NCI-H1048 (cell line): ENCODE results near the gene TXNIP.

ENCODE experiments used
- DNase-seq: peaks from one replicate; lab custom pipeline; 2025; lab: John Stamatoyannopoulos, UW

The TXNIP gene

GRCh38 chr1:145963265-145964019 lies 32.9 kb downstream of the TXNIP start:
- no peak for DNase-seq

- DNase-seq: no peak
Observed at GRCh38 chr1:145962157-145963102, 33.9 kb downstream of the TXNIP start.

- no peak for DNase-seq
Observed at GRCh38 chr1:145961425-145962156, 34.8 kb downstream of the TXNIP start.

- no peak for DNase-seq
Observed at GRCh38 chr1:145961109-145961424, 35.3 kb downstream of the TXNIP start.

- DNase-seq: no peak
Observed at GRCh38 chr1:145960468-145961108, 35.8 kb downstream of the TXNIP start.

- DNase-seq: no peak
Observed at GRCh38 chr1:145959957-145960467, 36.4 kb downstream of the TXNIP start.

GRCh38 chr1:145959333-145959732 lies 37.0 kb downstream of the TXNIP start:
- no peak for DNase-seq

- no peak for DNase-seq
Observed at GRCh38 chr1:145958734-145959133, 37.6 kb downstream of the TXNIP start.

GRCh38 chr1:145957443-145958319 lies 38.7 kb downstream of the TXNIP start, which contains the start of gene LIX1L:
TSS of gene LIX1L (minus strand) at chr1:145958017. CDS start at chr1:145957927, 90 bp downstream.
- DNase-seq: peak; percentile 99

- no peak for DNase-seq
Observed at GRCh38 chr1:145956781-145957442, 39.5 kb downstream of the TXNIP start.

GRCh38 chr1:145956361-145956760 lies 40.0 kb downstream of the TXNIP start:
- DNase-seq: no peak

GRCh38 chr1:145955436-145955835 lies 40.9 kb downstream of the TXNIP start:
- no peak for DNase-seq

- no peak for DNase-seq
Observed at GRCh38 chr1:145953861-145954260, 42.5 kb downstream of the TXNIP start.

- no peak for DNase-seq
Observed at GRCh38 chr1:145952903-145953302, 43.5 kb downstream of the TXNIP start.

GRCh38 chr1:145951526-145951925 lies 44.9 kb downstream of the TXNIP start:
- no peak for DNase-seq

- no peak for DNase-seq
Observed at GRCh38 chr1:145949219-145949618, 47.2 kb downstream of the TXNIP start.

GRCh38 chr1:145947551-145947950 lies 48.8 kb downstream of the TXNIP start:
- no peak for DNase-seq

- no peak for DNase-seq
Observed at GRCh38 chr1:145946477-145946986, 49.8 kb downstream of the TXNIP start.

- no peak for DNase-seq
Observed at GRCh38 chr1:145944532-145944931, 51.8 kb downstream of the TXNIP start.

GRCh38 chr1:145942871-145943270 lies 53.5 kb downstream of the TXNIP start:
- no peak for DNase-seq
